Breast epithelium (tissue), 3 donors: Measurements from ENCODE around the gene MRPS10.

ENCODE experiments used
- POLR2A ChIP-seq: fragments of 450-650 bp; IDR thresholded peaks from one replicate; pipeline ENCODE4 v1.6.1; 2016; ENCODE audit warnings: antibody characterized with exemption, mild to moderate bottlenecking, moderate library complexity
- POLR2AphosphoS5 ChIP-seq, 3 donors: sonication (generic); formaldehyde crosslinking; IDR thresholded peaks; one replicate each; pipeline ENCODE4 v1.6.1; 2017; ENCODE audit warnings: antibody characterized with exemption in 3 of 3
- TF ChIP-seq, protein P1 (sequence below), 3 donors: fragments of 450-650 bp; IDR thresholded peaks; one replicate each; pipeline ENCODE4 v1.5.1; 2016 to 2017; ENCODE audit warnings: antibody characterized with exemption in 3 of 3, mild to moderate bottlenecking in 3 of 3, moderate library complexity in 3 of 3

DNA sequence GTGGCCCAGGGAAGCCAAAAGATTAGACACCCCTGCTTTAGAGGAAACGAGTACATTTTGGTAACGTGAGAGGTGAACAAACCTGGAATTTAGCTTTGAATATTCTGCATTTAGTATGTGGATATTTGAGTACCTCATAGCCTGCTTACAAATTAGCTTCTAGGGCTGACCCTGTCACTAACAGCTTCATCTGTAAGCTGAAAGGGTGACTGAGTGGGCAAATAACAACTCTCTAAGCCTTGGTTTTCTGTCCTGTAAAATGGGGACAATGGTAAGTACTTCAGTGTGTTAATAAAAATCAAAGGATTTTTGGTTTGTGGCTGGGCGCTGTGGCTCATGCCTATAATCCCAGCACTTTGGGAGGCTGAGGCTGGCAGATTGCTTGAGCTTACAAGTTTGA, 14.5 kb downstream of the MRPS10 start:
- TF ChIP-seq POLR2AphosphoS5 (IDR thresholded peaks at IDR 0.05) (no peak), POLR2A (no peak)
- TF ChIP-seq, protein P1, sequence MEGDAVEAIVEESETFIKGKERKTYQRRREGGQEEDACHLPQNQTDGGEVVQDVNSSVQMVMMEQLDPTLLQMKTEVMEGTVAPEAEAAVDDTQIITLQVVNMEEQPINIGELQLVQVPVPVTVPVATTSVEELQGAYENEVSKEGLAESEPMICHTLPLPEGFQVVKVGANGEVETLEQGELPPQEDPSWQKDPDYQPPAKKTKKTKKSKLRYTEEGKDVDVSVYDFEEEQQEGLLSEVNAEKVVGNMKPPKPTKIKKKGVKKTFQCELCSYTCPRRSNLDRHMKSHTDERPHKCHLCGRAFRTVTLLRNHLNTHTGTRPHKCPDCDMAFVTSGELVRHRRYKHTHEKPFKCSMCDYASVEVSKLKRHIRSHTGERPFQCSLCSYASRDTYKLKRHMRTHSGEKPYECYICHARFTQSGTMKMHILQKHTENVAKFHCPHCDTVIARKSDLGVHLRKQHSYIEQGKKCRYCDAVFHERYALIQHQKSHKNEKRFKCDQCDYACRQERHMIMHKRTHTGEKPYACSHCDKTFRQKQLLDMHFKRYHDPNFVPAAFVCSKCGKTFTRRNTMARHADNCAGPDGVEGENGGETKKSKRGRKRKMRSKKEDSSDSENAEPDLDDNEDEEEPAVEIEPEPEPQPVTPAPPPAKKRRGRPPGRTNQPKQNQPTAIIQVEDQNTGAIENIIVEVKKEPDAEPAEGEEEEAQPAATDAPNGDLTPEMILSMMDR (IDR thresholded peaks at IDR 0.05), result no peak
